Prostate gland (tissue), 2 donors: ENCODE measurements around the gene ABCG8.

Experiments used
- CTCF ChIP-seq, 4 experiments: fragments of 200-600 bp in 2 of 4; fragments of 450-650 bp in 2 of 4; sonication (generic) in 2 of 4; IDR thresholded peaks; 1 replicate in 3 of 4; 2 replicates in 1 of 4; pipeline ENCODE4 v1.5.1; 2016 to 2019; ENCODE audit warnings: antibody characterized with exemption in 4 of 4, mild to moderate bottlenecking in 2 of 4, moderate library complexity in 2 of 4
- POLR2A ChIP-seq: fragments of 450-650 bp; IDR thresholded peaks from one replicate; pipeline ENCODE4 v1.6.1; 2016; ENCODE audit warnings: antibody characterized with exemption, mild to moderate bottlenecking
- POLR2AphosphoS5 ChIP-seq: sonication (generic); formaldehyde crosslinking; IDR thresholded peaks from one replicate; pipeline ENCODE4 v1.6.1; 2017; ENCODE audit warnings: antibody characterized with exemption

DNA sequence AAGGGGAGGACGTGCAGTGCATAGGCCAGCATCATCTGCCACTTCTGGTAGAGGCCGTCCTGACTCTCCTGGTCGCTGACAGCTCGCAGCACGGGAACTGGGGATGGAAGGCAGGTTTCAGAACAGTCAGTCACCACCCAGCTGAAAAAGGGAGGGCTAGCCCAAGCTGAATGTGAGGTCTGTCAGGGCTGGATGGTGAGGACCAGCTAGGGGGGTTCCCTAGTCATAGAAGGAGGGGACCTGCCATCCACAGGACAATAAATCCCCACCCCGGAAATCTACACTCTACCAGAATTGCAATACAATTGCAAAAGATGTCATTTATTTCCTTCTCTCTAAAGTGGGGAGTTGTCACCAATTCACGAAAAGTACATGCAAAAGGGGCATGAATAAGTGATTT is 15.9 kb upstream of the ABCG8 start:
- no peak for TF ChIP-seq CTCF (IDR thresholded peaks at IDR 0.05)
- no peak for TF ChIP-seq POLR2AphosphoS5
- no peak for TF ChIP-seq POLR2A
